T47D (cell line): ENCODE measurements around the gene ZDHHC14.
"Not testable (repeated sequence)": the region's sequence is repeated elsewhere in the genome, so short reads cannot be mapped to it uniquely, and the experiment has no call there.

ENCODE experiments used
- DNase-seq, 2 experiments: peaks; one replicate each; pipeline versions ENCODE4 v3.0.0 to v3.0.0-alpha.2; 2011 to 2012; ENCODE audit warnings: low read depth in 1 of 2, low spot score in 1 of 2
- JUND ChIP-seq: IDR thresholded peaks from 2 replicates; pipeline ENCODE4 v1.6.1; 2012; ENCODE audit warnings: low read depth
- in situ Hi-C: cut with HindIII; loops from 2 replicates; pipeline ENCODE4 v1.10.0; 2016; ENCODE audit warnings: low sequenced_read_pairs, low pct_unique_long_range_greater_than_20kb

ZDHHC14 gene

GRCh38 chr6:157460182-157460999 is 79.4 kb downstream of the ZDHHC14 start:
- no peak for TF ChIP-seq JUND
- in situ Hi-C loops = no loop called here
- DNase-seq = no peak

GRCh38 chr6:157461000-157461915 is 80.3 kb downstream of the ZDHHC14 start:
- DNase-seq = no peak
- in situ Hi-C loops = no loop called here
- no peak for TF ChIP-seq JUND

- TF ChIP-seq JUND = no peak
- in situ Hi-C loops = no loop called here
- peak in 1 of 2 experiments; percentile 30 for DNase-seq
Measured at GRCh38 chr6:157462956-157463742, 82.2 kb downstream of the ZDHHC14 start.

- in situ Hi-C loops, DNase-seq: not testable (repeated sequence)
Measured at GRCh38 chr6:157463743-157464135, 82.7 kb downstream of the ZDHHC14 start.

GRCh38 chr6:157464653-157465535 is 83.9 kb downstream of the ZDHHC14 start:
- in situ Hi-C loops = no loop called here
- DNase-seq = no peak
- no peak for TF ChIP-seq JUND

GRCh38 chr6:157466342-157466648 is 85.3 kb downstream of the ZDHHC14 start:
- TF ChIP-seq JUND = no peak
- DNase-seq = no peak
- in situ Hi-C loops = no loop called here

GRCh38 chr6:157467339-157467738 is 86.3 kb downstream of the ZDHHC14 start:
- in situ Hi-C loops, DNase-seq: not testable (repeated sequence)

GRCh38 chr6:157468054-157468453 is 87.1 kb downstream of the ZDHHC14 start:
- in situ Hi-C loops = no loop called here
- DNase-seq = no peak

GRCh38 chr6:157468574-157468973 is 87.6 kb downstream of the ZDHHC14 start:
- no peak for DNase-seq
- in situ Hi-C loops = no loop called here
- no peak for TF ChIP-seq JUND

More at GRCh38 chr6:157468054-157468453, 87.1 kb downstream of the ZDHHC14 start:
- TF ChIP-seq JUND = no peak

- no peak for TF ChIP-seq JUND
- DNase-seq = peak in 1 of 2 experiments; percentile 40
- in situ Hi-C loops = no loop called here
Measured at GRCh38 chr6:157469378-157469777, 88.4 kb downstream of the ZDHHC14 start.

- no peak for DNase-seq
- in situ Hi-C loops = no loop called here
Measured at GRCh38 chr6:157471077-157471686, 90.2 kb downstream of the ZDHHC14 start.

More at GRCh38 chr6:157471077-157471686, 90.2 kb downstream of the ZDHHC14 start:
- TF ChIP-seq JUND = no peak
